Neuronal stem cell (in vitro differentiated cells): ENCODE measurements around the gene GFI1B. TPM values are rescaled to one million over a fixed set of nuclear protein-coding genes. Genes with fewer than 3 reads are reported as not detected.

Experiments used
- DNase-seq: peaks from one replicate; pipeline ENCODE4 v3.0.0-alpha.2; 2013; ENCODE audit warnings: low spot score
- H2AFZ ChIP-seq: one replicate; pipeline ENCODE4 v1.6.1; 2013; ENCODE audit warnings: mild to moderate bottlenecking, low read length, inconsistent platforms
- H2AK5ac ChIP-seq: 2 replicates; pipeline ENCODE4 v1.6.1; 2013; ENCODE audit warnings: low read depth, mild to moderate bottlenecking, inconsistent platforms, low read length, moderate library complexity, mixed read lengths
- H2BK120ac ChIP-seq: 2 replicates; pipeline ENCODE4 v1.6.1; 2013; ENCODE audit warnings: low read depth, mild to moderate bottlenecking, inconsistent platforms, low read length, moderate library complexity, mixed read lengths
- H2BK12ac ChIP-seq: one replicate; pipeline ENCODE4 v1.6.1; 2013; ENCODE audit warnings: low read length, inconsistent platforms
- H2BK15ac ChIP-seq: 2 replicates; pipeline ENCODE4 v1.6.1; 2013; ENCODE audit warnings: mild to moderate bottlenecking, low read length, inconsistent platforms, mixed read lengths
- H2BK5ac ChIP-seq: one replicate; pipeline ENCODE4 v1.6.1; 2013; ENCODE audit warnings: inconsistent platforms, mild to moderate bottlenecking, low read length, moderate library complexity
- H3K14ac ChIP-seq: one replicate; pipeline ENCODE4 v1.6.1; 2013; ENCODE audit warnings: low read length, inconsistent platforms
- H3K18ac ChIP-seq: 2 replicates; pipeline ENCODE4 v1.6.1; 2013; ENCODE audit warnings: low read length, inconsistent platforms
- H3K23ac ChIP-seq: 2 replicates; pipeline ENCODE4 v1.6.1; 2013; ENCODE audit warnings: low read depth, mild to moderate bottlenecking, mixed read lengths, low read length, inconsistent platforms; ENCODE audit not compliant: poor library complexity
- H3K27ac ChIP-seq: replicated peaks from 3 replicates; pipeline ENCODE4 v1.5.1; 2013; ENCODE audit warnings: low read length, inconsistent platforms
- H3K27me3 ChIP-seq, 3 experiments: 2 replicates each; pipeline ENCODE4 v1.6.1; 2013; ENCODE audit warnings: low read length in 3 of 3, mild to moderate bottlenecking in 2 of 3, inconsistent platforms in 1 of 3, low read depth in 1 of 3, mixed read lengths in 1 of 3, moderate library complexity in 1 of 3; ENCODE audit not compliant: control insufficient read depth in 3 of 3, insufficient read depth in 3 of 3
- H3K36me3 ChIP-seq, 2 donors: replicated peaks in 1 of 2; 2 replicates each; pipeline ENCODE4 v1.6.1; 2013; ENCODE audit warnings: low read length in 2 of 2; ENCODE audit not compliant: control insufficient read depth in 2 of 2, insufficient read depth in 2 of 2
- H3K4ac ChIP-seq: 2 replicates; pipeline ENCODE4 v1.6.1; 2013; ENCODE audit warnings: inconsistent platforms, mild to moderate bottlenecking, low read length, moderate library complexity
- H3K4me1 ChIP-seq, 2 donors: 1 replicate in 1 of 2; 2 replicates in 1 of 2; pipeline ENCODE4 v1.6.1; 2013; ENCODE audit warnings: low read length in 2 of 2, low read depth in 1 of 2; ENCODE audit not compliant: control insufficient read depth in 2 of 2, insufficient read depth in 1 of 2
- H3K4me2 ChIP-seq: one replicate; pipeline ENCODE4 v1.6.1; 2013; ENCODE audit warnings: mild to moderate bottlenecking, low read length, inconsistent platforms; ENCODE audit not compliant: insufficient read depth, poor library complexity, severe bottlenecking
- H3K4me3 ChIP-seq, 2 donors: 2 replicates each; pipeline ENCODE4 v1.5.1; 2013; ENCODE audit warnings: low read length in 2 of 2, mild to moderate bottlenecking in 2 of 2, inconsistent platforms in 1 of 2, moderate library complexity in 1 of 2
- H3K79me1 ChIP-seq: one replicate; pipeline ENCODE4 v1.6.1; 2013; ENCODE audit warnings: low read depth, mild to moderate bottlenecking, inconsistent platforms, low read length, moderate library complexity
- H3K9ac ChIP-seq: one replicate; pipeline ENCODE4 v1.6.1; 2013; ENCODE audit warnings: mild to moderate bottlenecking, low read depth, low read length, inconsistent platforms; ENCODE audit not compliant: poor library complexity
- H3K9me3 ChIP-seq, 2 donors: replicated peaks in 1 of 2; 2 replicates each; pipeline versions ENCODE3 to v1.6.1; 2013; ENCODE audit warnings: low read length in 2 of 2, mild to moderate bottlenecking in 2 of 2, inconsistent platforms in 1 of 2, low read depth in 1 of 2, mixed read lengths in 1 of 2, moderate library complexity in 1 of 2; ENCODE audit not compliant: control insufficient read depth in 2 of 2, insufficient read depth in 1 of 2
- H4K8ac ChIP-seq: one replicate; pipeline ENCODE4 v1.6.1; 2013; ENCODE audit warnings: low read depth, mild to moderate bottlenecking, inconsistent platforms, low read length, moderate library complexity
- H4K91ac ChIP-seq: one replicate; pipeline ENCODE4 v1.6.1; 2013; ENCODE audit warnings: low read length, low read depth, mild to moderate bottlenecking, inconsistent platforms; ENCODE audit not compliant: poor library complexity
- WGBS, 2 donors: extraction: QIAGEN DNeasy Blood & Tissue Kit; methylation state at CpG; one replicate each; pipeline ENCODE4 v1.1.7; 2013; ENCODE audit warnings: missing lambda C conversion rate in 2 of 2, mixed read lengths in 1 of 2; ENCODE audit not compliant: insufficient read length in 2 of 2, insufficient replicate concordance in 1 of 2; ENCODE audit errors: extremely low coverage in 2 of 2; 5-methylcytosine and 5-hydroxymethylcytosine counted together
- polyA plus RNA-seq, 2 experiments: library from polyadenylated mRNA; stranded (reverse); fragments of 200-250 nt; gene quantifications; one replicate each; pipeline ENCODE4 v1.2.3, GENCODE V29; 2013

Gene GFI1B
- polyA plus RNA-seq (2013, experiment 1 of 2), result 0.07 TPM
- polyA plus RNA-seq (2013, experiment 2 of 2), result 0.04 TPM

DNA sequence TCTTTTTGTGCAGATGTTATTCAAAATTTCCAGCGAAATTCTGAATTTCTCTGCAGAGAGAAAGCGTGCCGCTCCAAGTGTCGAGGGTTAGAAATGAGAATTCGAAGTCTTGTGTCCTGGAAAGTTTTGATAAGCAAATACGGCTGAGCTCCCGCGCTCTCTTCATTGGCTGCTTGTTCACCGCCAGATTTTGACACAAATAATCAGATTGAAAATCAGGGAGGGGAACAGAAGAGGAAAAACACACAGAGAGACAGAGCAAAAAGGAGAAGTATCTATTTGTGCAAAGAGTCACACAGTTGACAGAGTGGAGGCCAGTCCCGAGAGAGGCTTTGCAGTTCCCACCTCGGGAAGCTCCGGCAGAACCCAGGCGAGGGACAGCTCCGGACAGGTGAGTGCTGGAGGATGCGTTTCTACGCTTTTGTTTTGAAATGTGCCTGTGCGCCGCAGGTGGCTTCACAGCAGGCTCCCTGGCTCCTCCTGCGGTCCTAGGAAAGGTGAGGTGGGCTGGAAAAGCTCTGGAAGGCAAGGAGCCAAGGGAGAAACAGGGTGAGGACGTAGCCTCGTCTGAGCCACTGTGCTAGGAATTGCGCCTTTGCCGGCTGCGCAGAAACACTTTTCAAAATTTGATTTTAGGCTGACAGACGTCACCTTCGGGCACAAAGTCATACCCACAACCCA, at the start of gene GFI1B:
GFI1B (plus strand) TSS at position 244 of the 681 bp plus-strand sequence. CDS start 7,985 bp downstream, outside the sequence.
- Histone ChIP-seq H3K9me3 (peaks cover 0 to 2% of the 10 kb centered on the region in 2 donors), H2BK120ac (no peak within 1 kb of the TSS), H4K8ac (no peak within 1 kb of the TSS), H3K14ac (no peak within 1 kb of the TSS), H2BK15ac (no peak within 1 kb of the TSS), H4K91ac (no peak within 1 kb of the TSS), H3K27me3 (peaks cover 6 to 72% (median 27%) of the 10 kb centered on the region in 3 experiments), H3K4ac (no peak within 1 kb of the TSS), H2AFZ (peak within 1 kb of the TSS; percentile 64), H2BK12ac (no peak within 1 kb of the TSS), H3K79me1 (no peaks in the 10 kb centered on the region), H3K4me1 (peaks cover 0 to 4% of the 10 kb centered on the region in 2 donors), H3K27ac (no peak within 1 kb of the TSS), H3K18ac (no peak within 1 kb of the TSS), H2AK5ac (no peak within 1 kb of the TSS), H3K23ac (no peak within 1 kb of the TSS), H3K4me2 (no peak within 1 kb of the TSS), H3K4me3 (no peak within 1 kb of the TSS), H3K9ac (no peak within 1 kb of the TSS), H3K36me3 (no peaks in the 10 kb centered on the region), H2BK5ac (no peak within 1 kb of the TSS)
- no CpG with 5 or more reads among the region's 26 CpGs for WGBS, 2 donors
- DNase-seq, result no peak

- no peaks in the 10 kb centered on the region for H3K4me1 ChIP-seq
- H4K8ac ChIP-seq, result no peak overlapping the region
- no peak overlapping the region for H4K91ac ChIP-seq
- H2BK15ac ChIP-seq, result no peak overlapping the region
- H3K4me2 ChIP-seq, result no peak overlapping the region
- no peak overlapping the region for H3K9ac ChIP-seq
- H3K4me3 ChIP-seq, result no peak overlapping the region
- H3K9me3 ChIP-seq, result no peaks in the 10 kb centered on the region
- peaks cover 6 to 43% of the 10 kb centered on the region in 2 donors for H3K36me3 ChIP-seq
- no peak overlapping the region for H2AK5ac ChIP-seq
- H3K79me1 ChIP-seq, result no peaks in the 10 kb centered on the region
- WGBS, 2 donors, result no CpG with 5 or more reads among the region's 9 CpGs
- no peak overlapping the region for H3K14ac ChIP-seq
- no peak overlapping the region for H2BK12ac ChIP-seq
- H3K23ac ChIP-seq, result no peak overlapping the region
- no peak overlapping the region for H2BK120ac ChIP-seq
- no peak overlapping the region for H3K4ac ChIP-seq
- no peak overlapping the region for H2BK5ac ChIP-seq
- no peaks in the 10 kb centered on the region for H3K27me3 ChIP-seq
- no peak overlapping the region for H3K27ac ChIP-seq
- no peak for DNase-seq
- H2AFZ ChIP-seq, result no peak overlapping the region
- H3K18ac ChIP-seq, result no peak overlapping the region
These were observed 47.2 kb upstream of the GFI1B start for GRCh38 chr9:132931178-132931735.

DNA sequence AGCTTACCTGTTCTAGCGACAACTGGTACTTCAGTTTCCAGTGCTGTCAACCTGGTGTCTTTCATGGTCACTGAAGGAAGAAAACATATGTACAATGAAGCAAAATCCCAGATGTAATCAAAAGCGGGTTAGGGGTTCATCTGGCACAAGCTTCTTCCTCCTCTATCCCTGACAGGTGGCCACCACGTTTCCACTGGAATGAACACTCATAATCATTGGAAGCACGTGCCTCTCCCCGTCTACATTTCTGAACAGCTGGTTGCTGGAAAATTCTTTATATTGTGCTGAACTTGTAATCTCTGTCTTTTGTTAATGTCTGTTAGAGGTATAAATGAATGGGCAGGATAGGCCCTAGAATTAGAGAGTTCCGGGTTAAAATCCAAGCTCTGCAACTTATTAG, 43.5 kb upstream of the GFI1B start:
- no peak for DNase-seq
- Histone ChIP-seq H3K18ac (no peak overlapping the region), H2BK12ac (no peak overlapping the region), H2BK5ac (no peak overlapping the region), H2BK15ac (no peak overlapping the region), H2BK120ac (no peak overlapping the region), H3K14ac (no peak overlapping the region), H3K9ac (no peak overlapping the region), H3K27ac (no peak overlapping the region), H3K23ac (no peak overlapping the region), H3K27me3 (no peaks in the 10 kb centered on the region), H3K4ac (no peak overlapping the region), H2AK5ac (no peak overlapping the region), H3K4me1 (no peaks in the 10 kb centered on the region), H3K4me2 (no peak overlapping the region), H4K8ac (no peak overlapping the region), H3K4me3 (no peak overlapping the region), H4K91ac (no peak overlapping the region), H3K36me3 (peaks cover 2 to 17% of the 10 kb centered on the region in 2 donors), H3K79me1 (peaks cover 4% of the 10 kb centered on the region), H3K9me3 (no peaks in the 10 kb centered on the region), H2AFZ (no peak overlapping the region)
- WGBS, 2 donors, result no CpG with 5 or more reads among the region's 6 CpGs

DNA sequence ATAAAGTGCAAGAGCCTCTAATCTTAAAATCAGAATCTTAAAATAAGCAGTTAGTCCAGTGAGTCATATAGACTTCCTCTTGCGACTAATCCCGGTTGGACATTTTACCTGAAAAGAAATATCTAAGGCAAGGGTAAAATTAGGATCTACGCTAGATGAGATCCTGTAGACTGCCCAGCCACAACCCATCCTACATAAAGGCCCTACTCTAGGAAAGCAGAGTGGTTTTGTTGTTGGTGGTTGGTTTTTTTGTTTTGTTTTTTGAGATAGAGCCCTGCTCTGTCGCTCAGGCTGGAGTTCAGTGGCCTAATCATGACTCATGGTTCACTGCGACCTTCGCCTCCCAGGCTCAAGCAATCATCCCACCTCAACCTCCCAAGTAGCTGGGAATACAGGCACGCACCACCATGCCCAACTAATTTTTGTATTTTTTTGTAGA, 41.0 kb upstream of the GFI1B start:
- no peak overlapping the region for H3K4me2 ChIP-seq
- H3K9ac ChIP-seq, result no peak overlapping the region
- WGBS, 2 donors, result no CpG with 5 or more reads among the region's 7 CpGs
- peaks cover 4% of the 10 kb centered on the region for H3K79me1 ChIP-seq
- no peak overlapping the region for H3K4me3 ChIP-seq
- H3K27me3 ChIP-seq, result no peaks in the 10 kb centered on the region
- H3K23ac ChIP-seq, result no peak overlapping the region
- no peaks in the 10 kb centered on the region for H3K4me1 ChIP-seq
- H2AFZ ChIP-seq, result no peak overlapping the region
- no peak overlapping the region for H3K18ac ChIP-seq
- no peak overlapping the region for H2AK5ac ChIP-seq
- H3K14ac ChIP-seq, result no peak overlapping the region
- H2BK5ac ChIP-seq, result no peak overlapping the region
- peaks cover 2 to 14% of the 10 kb centered on the region in 2 donors for H3K36me3 ChIP-seq
- no peaks in the 10 kb centered on the region for H3K9me3 ChIP-seq
- no peak overlapping the region for H2BK120ac ChIP-seq
- no peak overlapping the region for H3K27ac ChIP-seq
- no peak overlapping the region for H3K4ac ChIP-seq
- H2BK12ac ChIP-seq, result no peak overlapping the region
- H4K8ac ChIP-seq, result no peak overlapping the region
- DNase-seq, result no peak
- H2BK15ac ChIP-seq, result no peak overlapping the region
- H4K91ac ChIP-seq, result no peak overlapping the region
